IMR-90 (cell line): ENCODE measurements around the gene CLIC3. TPM values are rescaled to one million over a fixed set of nuclear protein-coding genes. Genes with fewer than 3 reads are reported as not detected.

ENCODE experiments used
- ATAC-seq: fragments of 200-7000 bp; cut with Tn5 transposase; 2 replicates; pipeline ENCODE4 v1.9.1; 2020; ENCODE audit warnings: low read depth, mild to moderate bottlenecking, moderate library complexity
- BruUV-seq: library from RNA; stranded (reverse); fragments of 400-500 nt; replicated peaks from 2 replicates; lab custom pipeline; 2021; lab: Mats Ljungman, UMichigan
- CTCF ChIA-PET: fragments of 300-600 bp; formaldehyde crosslinking; extraction: SDS; loops from one replicate; lab custom pipeline; 2021; ENCODE audit warnings: antibody characterized with exemption; lab: Yijun Ruan, JAX
- POLR2A ChIA-PET: fragments of 300-600 bp; sonication (Branson Sonifier 250); formaldehyde crosslinking; loops from one replicate; lab custom pipeline; 2022; ENCODE audit warnings: antibody characterized with exemption; ENCODE audit not compliant: unreplicated experiment; lab: Charles Lee
- DNase-seq: peaks from one replicate; pipeline ENCODE4 v3.0.0; 2013
- H2AFZ ChIP-seq: replicated peaks from 2 replicates; pipeline ENCODE3; 2013; ENCODE audit warnings: low read length, mild to moderate bottlenecking; ENCODE audit not compliant: poor library complexity
- H2AK5ac ChIP-seq: 2 replicates; pipeline ENCODE4 v1.6.1; 2013; ENCODE audit warnings: low read depth, low read length, inconsistent platforms
- H2AK9ac ChIP-seq: replicated peaks from 2 replicates; pipeline ENCODE3; 2013; ENCODE audit warnings: mild to moderate bottlenecking, low read depth, low read length, moderate library complexity; ENCODE audit not compliant: poor library complexity
- H2BK120ac ChIP-seq: 2 replicates; pipeline ENCODE4 v1.6.1; 2013; ENCODE audit warnings: low read depth, low read length, inconsistent platforms
- H2BK15ac ChIP-seq: 3 replicates; pipeline ENCODE4 v1.6.1; 2013; ENCODE audit warnings: low read depth, low read length, inconsistent platforms
- H2BK20ac ChIP-seq: 2 replicates; pipeline ENCODE4 v1.6.1; 2013; ENCODE audit warnings: low read depth, mild to moderate bottlenecking, inconsistent platforms, low read length, moderate library complexity
- H2BK5ac ChIP-seq: 2 replicates; pipeline ENCODE4 v1.6.1; 2013; ENCODE audit warnings: mild to moderate bottlenecking, low read depth, low read length, inconsistent platforms; ENCODE audit not compliant: poor library complexity, severe bottlenecking
- H3K14ac ChIP-seq: replicated peaks from 2 replicates; pipeline ENCODE4 v1.6.1; 2013; ENCODE audit warnings: low read depth, low read length, inconsistent platforms
- H3K18ac ChIP-seq: 2 replicates; pipeline ENCODE4 v1.6.1; 2013; ENCODE audit warnings: low read depth, low read length, control low read depth
- H3K23ac ChIP-seq: 2 replicates; pipeline ENCODE4 v1.6.1; 2013; ENCODE audit warnings: low read depth, low read length, inconsistent platforms
- H3K27ac ChIP-seq: 2 replicates; pipeline ENCODE4 v1.5.1; 2013; ENCODE audit warnings: mild to moderate bottlenecking, control low read depth, low read length; ENCODE audit not compliant: insufficient read depth
- H3K27me3 ChIP-seq: 2 replicates; pipeline ENCODE4 v1.6.1; 2013; ENCODE audit warnings: low read length; ENCODE audit not compliant: control insufficient read depth, insufficient read depth
- H3K36me3 ChIP-seq: 2 replicates; pipeline ENCODE4 v1.6.1; 2013; ENCODE audit warnings: low read length, mixed read lengths; ENCODE audit not compliant: control insufficient read depth, insufficient read depth
- H3K4ac ChIP-seq: 2 replicates; pipeline ENCODE4 v1.6.1; 2013; ENCODE audit warnings: low read depth, low read length, inconsistent platforms
- H3K4me1 ChIP-seq: 2 replicates; pipeline ENCODE4 v1.6.1; 2013; ENCODE audit warnings: low read length, mixed read lengths; ENCODE audit not compliant: control insufficient read depth, insufficient read depth
- H3K4me2 ChIP-seq: 2 replicates; pipeline ENCODE4 v1.6.1; 2013; ENCODE audit warnings: low read depth, mild to moderate bottlenecking, control low read depth, low read length, moderate library complexity
- H3K4me3 ChIP-seq: 2 replicates; pipeline ENCODE4 v1.5.1; 2013; ENCODE audit warnings: low read depth, mild to moderate bottlenecking, control low read depth, low read length, moderate library complexity; ENCODE audit not compliant: insufficient read depth
- H3K56ac ChIP-seq: 2 replicates; pipeline ENCODE4 v1.6.1; 2013; ENCODE audit warnings: low read length, inconsistent platforms; ENCODE audit not compliant: insufficient read depth; ENCODE audit errors: extremely low read depth
- H3K79me1 ChIP-seq, 2 experiments: 2 replicates each; pipeline ENCODE4 v1.6.1; 2013; ENCODE audit warnings: low read length in 2 of 2, inconsistent platforms in 1 of 2, low read depth in 1 of 2
- H3K9ac ChIP-seq: 2 replicates; pipeline ENCODE4 v1.6.1; 2013; ENCODE audit warnings: low read depth, low read length, control low read depth
- H3K9me1 ChIP-seq: 2 replicates; pipeline ENCODE4 v1.6.1; 2013; ENCODE audit warnings: low read length, inconsistent platforms; ENCODE audit not compliant: insufficient read depth
- H3K9me3 ChIP-seq: 2 replicates; pipeline ENCODE4 v1.6.1; 2013; ENCODE audit warnings: low read length; ENCODE audit not compliant: control insufficient read depth, insufficient read depth
- H4K20me1 ChIP-seq: 2 replicates; pipeline ENCODE4 v1.6.1; 2013; ENCODE audit warnings: low read length, inconsistent platforms; ENCODE audit not compliant: insufficient read depth
- H4K5ac ChIP-seq: 2 replicates; pipeline ENCODE4 v1.6.1; 2013; ENCODE audit warnings: mild to moderate bottlenecking, low read depth, low read length, control low read depth
- H4K8ac ChIP-seq, 2 experiments: 2 replicates each; pipeline ENCODE4 v1.6.1; 2013; ENCODE audit warnings: low read depth in 2 of 2, low read length in 2 of 2, control low read depth in 1 of 2, inconsistent platforms in 1 of 2
- H4K91ac ChIP-seq: 2 replicates; pipeline ENCODE4 v1.6.1; 2013; ENCODE audit warnings: low read depth, low read length, inconsistent platforms; ENCODE audit not compliant: insufficient read depth
- MAFK ChIP-seq: IDR thresholded peaks from 2 replicates; pipeline ENCODE4 v1.6.1; 2012; ENCODE audit warnings: low read depth, low read length, improper control_type of control experiment
- NFE2L2 ChIP-seq: fragments of 150-350 bp; IDR thresholded peaks from 2 replicates; pipeline ENCODE4 v1.6.1; 2016; ENCODE audit warnings: low read depth, mild to moderate bottlenecking, low read length
- RAD21 ChIP-seq: IDR thresholded peaks from 2 replicates; pipeline ENCODE4 v1.6.1; 2012; ENCODE audit warnings: low read length, improper control_type of control experiment
- RFX5 ChIP-seq: IDR thresholded peaks from 2 replicates; pipeline ENCODE4 v1.8.0; 2012; ENCODE audit warnings: low read depth, mild to moderate bottlenecking, low read length, moderate library complexity
- WGBS, 2 experiments: methylation state at CpG; one replicate each; pipeline versions ENCODE4 v1.1.5 to v1.1.7; 2013; ENCODE audit warnings: missing lambda C conversion rate in 2 of 2; ENCODE audit not compliant: insufficient read length in 1 of 2; ENCODE audit errors: extremely low coverage in 2 of 2; 5-methylcytosine and 5-hydroxymethylcytosine counted together
- dilution Hi-C: fragments of 300-500 bp; cut with HindIII; formaldehyde crosslinking; loops from one replicate; pipeline ENCODE4 v1.14.3; 2018; ENCODE audit warnings: low sequenced_read_pairs; ENCODE audit not compliant: unreplicated experiment
- in situ Hi-C: fragments of 300-500 bp; cut with MboI; formaldehyde crosslinking; loops from 3 replicates; pipeline ENCODE4 v1.14.3; 2019; ENCODE audit warnings: low sequenced_read_pairs, inconsistent platforms, mixed read lengths
- intact Hi-C: fragments of 100-400 bp; cut with micrococcal nuclease; formaldehyde crosslinking; loops from 2 replicates; pipeline ENCODE4 v1.10.0; 2022
- polyA plus RNA-seq, 3 experiments: library from polyadenylated mRNA; depleted of rRNA; stranded (reverse); fragments of >200 nt; gene quantifications; 2 replicates each; pipeline ENCODE4 v1.2.3, GENCODE V29; 2012; ENCODE audit warnings: low replicate concordance in 1 of 3
- total RNA-seq: library from RNA; depleted of rRNA; stranded (reverse); fragments of >200 nt; gene quantifications from 2 replicates; pipeline ENCODE4 v1.2.3, GENCODE V29; 2012

Gene CLIC3
- total and polyA plus RNA-seq, 2 of the 4 experiments (the other 2 are of a cell fraction): 0.18 to 1.7 TPM

GRCh38 chr9:137017071-137017470 is 20.7 kb upstream of the CLIC3 start:
- Histone ChIP-seq H2BK20ac (no peak overlapping the region), H3K9me3 (no peaks in the 10 kb centered on the region), H3K79me1 (no peaks in the 10 kb centered on the region), H4K91ac (no peak overlapping the region), H2AFZ (no peak overlapping the region), H3K56ac (no peak overlapping the region), H3K36me3 (peaks cover 36% of the 10 kb centered on the region; the same call in 1 of the 2 replicates), H2AK5ac (no peak overlapping the region), H3K4me2 (no peak overlapping the region), H3K9me1 (no peaks in the 10 kb centered on the region), H4K5ac (no peak overlapping the region), H3K14ac (no peak overlapping the region), H2AK9ac (no peak overlapping the region), H3K4me3 (no peak overlapping the region), H3K4ac (no peak overlapping the region), H2BK15ac (no peak overlapping the region), H3K27me3 (no peaks in the 10 kb centered on the region), H3K23ac (no peak overlapping the region), H3K9ac (no peak overlapping the region), H2BK120ac (no peak overlapping the region), H3K4me1 (no peaks in the 10 kb centered on the region), H3K18ac (no peak overlapping the region), H4K8ac (no peak overlapping the region), H3K27ac (no peak overlapping the region), H4K20me1 (no peaks in the 10 kb centered on the region; the same call in 1 of the 2 replicates), H2BK5ac (no peak overlapping the region)
- ATAC-seq: no peak
- DNase-seq: no peak
- ChIA-PET POLR2A (no interaction called here), CTCF (no interaction called here)
- BruUV-seq: no TSS peak
- in situ Hi-C loops (no loop called here), dilution Hi-C loops (no loop called here), intact Hi-C loops (no loop called here)
- WGBS, 2 experiments: 95% methylated on average over 27 of the region's 28 CpGs; no CpG with 5 or more reads in 1 of the 2 experiments
- no peak for TF ChIP-seq RAD21
- no peak for TF ChIP-seq NFE2L2
- no peak for TF ChIP-seq MAFK
- TF ChIP-seq RFX5: no peak
